ENCODE data around the gene GUCD1.
"Not testable (repeated sequence)": the region's sequence is repeated elsewhere in the genome, so short reads cannot be mapped to it uniquely, and the experiment has no call there.

The GUCD1 gene

DNA sequence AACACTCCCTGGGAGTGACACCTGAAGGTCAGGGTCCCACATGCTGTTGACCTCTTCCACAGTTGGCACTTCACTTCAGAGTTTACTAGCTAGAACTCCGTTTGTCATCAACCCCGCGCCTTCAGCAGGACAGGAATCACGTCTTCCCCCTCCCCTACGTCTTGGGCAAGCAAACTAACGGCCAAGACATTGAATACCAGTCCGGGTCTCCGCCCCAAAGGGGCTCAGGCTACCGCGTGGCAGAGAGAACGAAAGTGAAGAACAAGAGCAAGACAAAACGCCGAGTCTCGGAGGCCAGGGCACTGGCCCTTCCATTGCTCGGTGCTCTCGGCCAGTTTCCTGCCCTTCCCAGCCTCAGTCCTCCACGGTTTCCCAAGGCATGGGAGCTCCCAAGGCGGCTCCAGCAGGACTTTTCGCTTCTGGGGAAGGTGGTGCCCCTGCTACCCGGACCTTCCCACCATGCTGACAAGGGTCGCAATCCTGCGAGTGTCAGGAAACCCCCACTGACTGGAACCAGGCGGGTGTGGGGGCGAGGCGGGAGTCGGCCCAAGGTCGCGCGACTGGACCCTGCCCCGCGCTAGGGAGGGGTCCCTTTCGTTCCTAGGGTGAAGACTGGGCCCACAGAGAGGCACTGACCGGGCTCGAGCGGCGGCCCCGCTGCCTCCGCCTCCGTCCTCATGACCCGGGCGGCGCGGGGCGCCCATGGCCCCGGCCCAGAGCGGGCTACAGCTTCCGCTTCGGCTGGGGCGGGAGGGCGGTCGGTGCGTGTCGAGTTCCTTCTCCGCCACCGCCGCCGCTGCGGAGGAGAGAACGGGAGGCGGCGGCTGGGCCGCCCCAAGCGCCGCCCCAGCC is at the start of gene GUCD1:
TSS of gene GUCD1 (minus strand) at position 826 of the 852 bp plus-strand sequence. CDS start at position 679, 147 bp downstream.
- DNase-seq: peak; percentile 29

DNA sequence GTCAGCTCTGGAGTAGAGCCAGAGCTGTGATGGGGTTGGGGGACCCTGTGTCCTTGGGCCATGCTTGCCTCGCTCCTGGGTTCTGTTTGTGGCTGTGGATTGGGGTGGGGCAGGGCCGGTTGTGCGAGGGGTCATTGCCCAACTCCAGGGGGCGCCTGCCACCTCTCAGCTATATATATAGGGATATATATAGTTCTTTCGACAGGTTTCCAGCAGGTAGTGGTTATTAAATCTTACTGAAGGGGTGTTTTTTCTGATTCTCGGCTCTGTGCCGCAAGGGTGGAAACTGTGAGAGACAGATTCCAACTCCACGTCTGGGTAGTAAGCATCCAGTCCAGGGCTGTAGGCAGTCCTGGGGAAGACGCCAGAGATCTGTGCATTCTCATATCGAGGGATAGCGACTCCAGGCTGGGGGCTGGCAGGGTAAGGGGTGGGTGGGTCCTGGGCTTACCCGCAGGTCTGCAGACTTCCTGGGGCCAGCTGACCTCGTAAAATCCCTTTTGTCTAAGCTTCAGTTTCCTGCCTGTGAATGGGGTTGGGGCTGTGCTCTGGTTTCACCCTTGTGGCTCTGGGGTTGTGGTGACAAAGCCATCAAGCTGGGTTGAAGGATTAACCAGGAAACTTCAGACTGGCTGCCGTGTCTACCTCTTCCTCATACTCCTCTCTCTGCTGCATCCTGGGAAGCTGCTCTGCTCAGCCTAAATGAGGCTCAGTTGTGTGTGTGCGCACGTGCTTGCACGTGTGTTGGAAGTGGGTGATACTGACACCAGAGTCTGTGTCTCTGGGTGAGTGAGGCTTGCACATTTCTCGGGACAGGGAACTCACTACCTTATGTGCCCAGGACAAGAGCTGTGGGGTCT is 49.1 kb upstream of the GUCD1 start:
- not testable (repeated sequence) for DNase-seq

DNA sequence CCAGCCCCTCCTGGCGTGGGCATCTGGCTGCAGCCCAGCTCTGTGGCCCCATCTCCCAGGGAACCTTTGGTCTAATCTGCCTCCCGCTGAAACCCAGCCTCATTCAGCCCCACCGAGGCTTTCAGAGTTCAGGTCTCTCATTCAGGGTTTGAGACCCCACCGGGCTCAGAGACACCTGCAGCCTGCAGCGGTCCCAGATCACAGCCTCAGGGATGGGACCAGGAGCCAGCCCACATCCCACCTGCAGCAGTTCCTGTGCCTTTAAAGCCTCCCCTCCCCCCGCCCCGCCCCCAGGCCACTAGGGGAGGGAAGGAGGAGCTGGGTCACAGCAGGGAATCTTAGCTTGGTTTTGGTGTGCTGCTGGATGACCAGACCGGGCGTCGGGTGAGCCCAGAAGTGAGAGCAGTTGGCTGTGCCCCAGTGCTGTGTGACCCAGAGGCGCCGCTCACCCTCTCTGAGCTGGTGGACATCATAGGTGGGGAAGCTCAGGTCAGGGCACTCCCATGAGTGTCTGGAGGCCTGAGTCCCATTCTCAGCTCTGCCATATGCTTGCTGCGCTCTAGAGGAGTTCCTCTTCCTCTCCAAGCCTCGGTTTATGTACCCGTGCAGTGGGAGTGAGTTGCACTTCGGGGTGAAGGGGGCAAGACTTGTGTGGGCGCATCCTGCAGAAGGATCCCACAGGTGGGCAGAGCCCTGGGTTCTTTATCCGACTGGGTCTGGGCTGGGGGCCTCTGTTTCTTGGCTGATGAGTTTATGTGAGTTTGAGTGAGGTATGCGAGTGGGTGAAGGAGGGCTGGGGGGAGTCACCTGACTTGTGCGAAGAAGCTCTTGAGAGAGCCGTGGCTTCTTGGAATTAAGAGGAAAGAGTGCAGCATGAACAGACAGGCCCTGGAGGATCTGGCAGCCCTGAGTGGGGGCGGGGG is 48.2 kb upstream of the GUCD1 start, which contains the start of gene GGT1:
TSS of gene GGT1 (plus strand) at position 347 of the 923 bp plus-strand sequence. CDS start 7,889 bp downstream, outside the sequence.
- not testable (repeated sequence) for DNase-seq

DNA sequence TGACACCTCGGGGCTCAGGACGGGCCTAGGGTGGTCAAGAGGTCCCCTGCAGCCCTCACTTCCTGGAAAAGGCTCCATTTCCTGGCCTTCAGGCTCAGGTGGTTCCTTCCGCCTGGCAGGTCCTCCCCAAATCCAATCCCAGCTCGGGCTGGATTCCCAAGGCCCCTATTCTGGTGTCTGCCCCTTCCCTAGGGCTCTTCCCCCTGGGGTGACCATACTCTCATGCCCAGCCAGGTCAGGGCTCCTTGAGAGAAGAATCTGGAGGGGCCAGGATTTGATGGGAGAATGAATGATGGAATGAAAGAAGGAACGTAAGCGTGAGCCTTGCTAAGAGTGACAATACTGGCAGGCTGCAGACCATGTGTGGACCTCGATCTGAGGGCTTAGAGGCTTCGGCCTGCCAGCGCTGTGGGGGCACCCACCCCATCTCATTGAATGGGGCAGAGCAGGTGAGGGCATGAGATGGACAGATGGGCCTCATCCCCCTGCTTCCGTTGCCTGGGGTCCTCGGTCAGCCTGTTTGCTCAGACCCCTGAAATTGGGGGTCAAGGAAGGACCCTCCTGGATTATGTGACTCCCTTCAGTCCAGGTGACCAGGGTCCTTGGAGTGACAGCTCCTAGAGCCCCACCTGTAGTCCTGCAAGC is 47.3 kb upstream of the GUCD1 start:
- not testable (repeated sequence) for DNase-seq

DNA sequence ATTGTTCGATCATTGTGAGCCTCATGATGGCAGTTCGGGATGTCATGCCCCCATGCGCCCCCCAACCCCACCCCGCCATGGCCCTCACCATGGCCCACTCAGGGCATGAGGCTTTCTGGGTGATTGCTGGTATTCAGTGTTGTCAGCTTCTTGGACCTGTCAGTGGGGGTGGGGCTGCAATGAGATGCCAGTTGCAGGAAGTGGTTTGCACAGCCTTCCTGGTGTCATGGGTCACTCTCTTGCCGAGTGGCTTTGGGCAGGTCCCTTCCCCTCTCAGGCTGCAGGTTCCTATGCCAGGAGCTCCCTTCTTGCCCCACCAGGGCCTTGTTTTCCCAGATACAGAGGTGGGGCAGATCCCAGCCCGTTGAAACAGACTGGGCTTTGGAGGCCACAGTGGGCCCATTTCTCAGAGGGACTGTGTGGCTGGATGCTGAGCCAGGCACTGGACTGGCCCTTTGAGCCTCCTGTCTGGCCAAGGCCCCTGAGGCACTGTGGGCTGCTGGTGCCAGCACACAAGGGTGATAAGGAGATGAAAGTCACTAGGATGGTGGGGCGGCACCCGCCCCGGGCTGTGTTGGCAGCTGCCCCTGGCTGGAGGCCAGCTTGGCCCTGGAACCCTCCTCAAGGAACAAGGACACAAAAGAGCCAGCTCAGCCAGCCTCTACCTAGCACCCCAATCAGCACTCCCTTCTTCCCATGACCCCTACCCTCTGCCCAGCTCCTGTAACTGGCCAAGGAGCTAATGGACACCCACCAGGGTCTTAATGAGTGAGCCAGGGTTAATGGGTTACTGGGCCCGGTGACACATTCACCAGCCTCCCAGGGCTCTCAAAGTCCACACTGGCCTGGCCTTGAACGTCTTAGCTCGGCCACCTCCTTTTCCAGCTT is 46.5 kb upstream of the GUCD1 start:
- DNase-seq: no peak

DNA sequence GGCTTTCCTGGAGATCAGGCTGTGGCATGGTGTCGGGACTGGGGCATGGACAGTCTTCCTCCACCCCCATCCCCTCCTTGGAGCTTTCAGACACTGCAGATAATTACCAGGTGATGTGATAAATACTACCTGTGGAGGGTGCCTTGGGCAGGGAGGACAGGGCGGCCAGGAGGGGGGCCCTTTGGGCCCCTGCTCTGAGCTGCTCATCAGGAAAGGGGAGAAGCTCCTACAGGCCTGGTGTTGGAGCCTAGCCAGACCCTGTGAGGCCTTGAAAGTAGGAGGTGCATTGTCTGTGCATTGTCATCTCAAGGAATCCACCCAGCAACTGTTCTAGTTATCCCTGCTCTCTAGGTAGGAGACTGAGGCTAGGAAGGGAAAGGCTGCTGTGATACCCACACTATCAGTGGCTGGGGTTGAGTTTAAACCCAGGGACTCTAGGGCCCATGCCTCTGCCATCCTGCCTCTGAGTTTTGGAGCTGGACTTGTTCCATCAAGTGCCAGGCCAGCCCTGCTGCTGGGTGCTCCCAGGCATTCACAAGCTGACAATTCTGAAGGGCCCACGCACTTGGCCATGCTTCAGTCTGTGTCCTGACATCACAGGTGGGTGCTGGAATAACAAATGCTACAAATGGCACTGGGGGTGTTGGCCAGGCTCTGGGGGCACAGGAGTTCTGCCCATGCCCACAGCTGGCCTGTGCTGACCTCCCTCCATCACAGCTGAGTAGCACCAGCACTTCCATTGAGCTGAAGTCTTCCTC is 45.2 kb upstream of the GUCD1 start:
- not testable (repeated sequence) for DNase-seq

DNA sequence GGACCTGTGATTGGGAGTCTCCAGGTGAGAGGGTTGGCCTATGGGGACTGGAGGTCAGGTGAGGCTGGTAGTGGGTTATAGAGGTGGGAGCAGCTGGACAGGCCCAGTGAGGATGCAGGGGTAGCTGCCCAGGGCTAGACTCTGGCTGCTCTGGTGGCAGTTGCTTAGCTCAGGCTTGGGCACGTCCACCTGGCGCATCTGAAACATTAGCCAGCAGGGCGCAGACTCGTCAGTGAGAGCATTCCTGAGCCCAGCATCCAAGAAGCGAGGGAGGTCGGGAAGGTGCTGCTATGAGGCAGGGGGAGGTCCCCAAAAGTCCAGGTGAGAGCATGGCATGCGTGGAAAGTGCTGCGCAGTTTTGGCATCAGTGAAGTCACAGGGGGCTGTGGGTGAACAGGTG is 44.6 kb upstream of the GUCD1 start:
- no peak for DNase-seq

DNA sequence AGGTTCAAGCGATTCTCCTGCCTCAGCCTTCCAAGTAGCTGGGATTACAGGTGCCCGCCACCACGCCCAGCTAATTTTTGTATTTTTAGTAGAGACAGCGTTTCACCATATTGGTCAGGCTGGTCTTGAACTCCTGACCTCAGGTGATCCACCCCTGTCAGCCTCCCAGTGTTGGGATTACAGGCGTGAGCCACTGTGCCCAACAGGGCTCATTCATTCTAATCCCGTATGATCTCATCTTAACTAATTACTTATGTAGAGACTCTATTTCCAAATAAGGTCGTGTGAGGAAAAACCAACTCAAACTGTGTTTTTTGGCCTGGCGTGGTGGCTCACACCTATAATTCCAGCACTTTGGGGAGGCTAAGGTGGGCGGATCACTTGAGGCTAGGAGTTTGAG is 42.1 kb upstream of the GUCD1 start:
- DNase-seq: not testable (repeated sequence)

DNA sequence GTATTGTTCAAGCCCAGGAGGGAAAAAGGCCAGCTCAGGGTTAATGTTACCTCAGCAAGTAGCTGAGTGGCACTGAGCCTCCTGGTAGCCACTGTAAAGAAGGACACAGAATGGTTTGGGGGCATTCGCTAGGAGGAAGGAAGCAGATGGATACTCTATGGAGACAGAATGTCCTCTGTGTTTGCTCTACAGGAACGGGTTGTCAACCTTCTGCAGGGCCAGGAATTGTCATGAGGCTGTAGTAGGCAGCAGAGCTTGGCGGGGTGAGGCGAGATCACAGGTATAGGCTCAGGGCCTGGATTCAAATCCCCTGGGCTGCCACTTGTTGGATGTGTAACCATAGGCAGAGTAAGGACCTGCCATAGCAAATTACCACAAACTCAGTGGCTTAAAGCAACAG is 40.9 kb upstream of the GUCD1 start:
- DNase-seq: no peak

DNA sequence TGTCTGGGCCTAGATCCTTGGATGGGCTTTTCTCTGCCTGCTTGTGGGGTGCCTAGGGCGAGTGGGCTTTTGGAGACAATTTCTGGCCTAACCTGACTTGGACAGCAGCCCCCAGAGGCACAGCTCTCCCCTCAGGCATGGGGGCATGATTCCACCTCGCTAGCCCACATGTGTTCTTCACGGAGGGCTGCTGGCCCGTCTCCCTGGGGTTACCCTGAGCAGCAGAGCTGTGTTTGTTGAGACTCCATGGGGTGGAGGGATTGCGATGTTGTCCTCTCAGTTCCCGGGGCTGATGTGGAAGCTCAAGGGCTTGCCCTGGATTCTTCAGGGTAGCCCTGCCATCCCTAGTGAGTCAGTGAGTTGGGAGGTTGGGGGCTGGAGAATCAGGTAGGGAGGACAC is 40.3 kb upstream of the GUCD1 start:
- DNase-seq: no peak

DNA sequence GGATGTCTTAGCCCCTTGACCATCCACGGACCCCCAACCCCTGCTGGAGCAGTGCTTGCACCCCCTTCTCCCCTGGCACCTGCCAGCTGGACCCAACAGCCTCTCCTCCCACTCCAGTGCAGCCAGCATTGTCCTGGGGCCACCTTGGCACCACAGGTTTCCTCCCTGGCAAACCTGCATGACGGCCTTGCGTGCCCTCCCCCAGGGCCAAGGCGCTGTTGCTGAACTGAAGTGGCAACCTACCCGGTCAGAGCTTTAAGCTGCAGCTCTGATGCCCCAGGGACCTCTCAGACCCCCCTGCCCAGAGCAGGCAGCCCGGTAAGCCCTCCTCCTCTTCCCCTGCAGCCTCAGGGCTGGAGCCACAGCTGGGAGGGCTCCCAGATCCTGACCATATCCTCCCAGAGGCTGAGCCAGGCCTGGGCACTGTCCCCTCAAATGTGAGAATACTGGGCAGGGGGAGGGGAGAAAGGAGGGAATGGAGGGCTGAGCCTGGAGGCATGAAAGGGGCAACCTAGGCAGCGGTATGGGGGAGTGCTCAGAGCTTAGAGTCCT is 39.7 kb upstream of the GUCD1 start:
- no peak for DNase-seq

DNA sequence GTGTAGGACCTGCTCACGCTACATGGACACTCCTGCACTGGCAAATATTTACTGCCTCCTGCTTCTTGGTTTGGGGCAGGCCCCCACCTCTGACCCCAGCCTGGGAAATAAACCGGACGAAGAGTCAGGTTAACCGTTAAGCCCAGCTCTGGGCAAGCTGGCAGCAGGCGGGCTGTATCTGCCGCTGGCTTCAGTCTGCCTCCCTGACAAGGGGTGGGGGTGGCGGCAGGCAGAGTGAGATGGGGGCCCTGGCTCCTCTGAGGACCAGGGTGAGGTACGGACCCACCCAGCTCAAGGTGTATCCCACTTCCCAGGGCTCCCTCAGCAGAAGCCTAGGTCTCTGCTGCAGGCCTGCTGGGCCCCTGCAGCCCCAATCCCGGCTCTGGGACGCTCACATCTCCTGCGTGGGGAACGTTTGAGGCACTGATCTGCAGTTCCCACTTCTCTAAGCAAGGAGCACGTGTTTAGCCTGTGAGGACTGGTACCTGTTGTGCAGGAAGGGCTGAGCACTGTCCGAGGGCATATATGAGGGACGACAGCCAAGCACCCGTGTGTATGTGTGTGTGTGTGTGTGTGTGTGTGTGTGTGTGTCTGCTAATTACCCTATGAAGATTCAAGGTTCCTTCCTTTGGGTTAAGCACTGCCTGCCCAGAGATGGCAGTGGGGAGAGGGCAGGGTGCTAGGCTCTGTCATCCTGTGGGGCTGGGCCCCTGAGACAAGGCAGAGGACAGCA is 39.1 kb upstream of the GUCD1 start:
- DNase-seq: no peak

DNA sequence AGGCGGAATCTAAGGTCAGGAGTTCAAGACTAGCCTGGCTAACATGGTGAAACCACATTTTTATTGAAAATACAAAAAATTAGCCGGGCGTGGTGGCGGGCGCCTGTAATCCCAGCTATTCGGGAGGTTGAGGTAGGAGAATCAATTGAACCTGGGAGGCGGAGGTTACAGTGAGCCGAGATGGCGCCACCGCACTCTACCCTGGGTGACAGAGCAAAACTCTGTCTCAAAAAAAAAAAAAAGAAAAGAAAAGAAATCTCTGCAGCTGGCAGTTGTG is 38.6 kb upstream of the GUCD1 start:
- not testable (repeated sequence) for DNase-seq

DNA sequence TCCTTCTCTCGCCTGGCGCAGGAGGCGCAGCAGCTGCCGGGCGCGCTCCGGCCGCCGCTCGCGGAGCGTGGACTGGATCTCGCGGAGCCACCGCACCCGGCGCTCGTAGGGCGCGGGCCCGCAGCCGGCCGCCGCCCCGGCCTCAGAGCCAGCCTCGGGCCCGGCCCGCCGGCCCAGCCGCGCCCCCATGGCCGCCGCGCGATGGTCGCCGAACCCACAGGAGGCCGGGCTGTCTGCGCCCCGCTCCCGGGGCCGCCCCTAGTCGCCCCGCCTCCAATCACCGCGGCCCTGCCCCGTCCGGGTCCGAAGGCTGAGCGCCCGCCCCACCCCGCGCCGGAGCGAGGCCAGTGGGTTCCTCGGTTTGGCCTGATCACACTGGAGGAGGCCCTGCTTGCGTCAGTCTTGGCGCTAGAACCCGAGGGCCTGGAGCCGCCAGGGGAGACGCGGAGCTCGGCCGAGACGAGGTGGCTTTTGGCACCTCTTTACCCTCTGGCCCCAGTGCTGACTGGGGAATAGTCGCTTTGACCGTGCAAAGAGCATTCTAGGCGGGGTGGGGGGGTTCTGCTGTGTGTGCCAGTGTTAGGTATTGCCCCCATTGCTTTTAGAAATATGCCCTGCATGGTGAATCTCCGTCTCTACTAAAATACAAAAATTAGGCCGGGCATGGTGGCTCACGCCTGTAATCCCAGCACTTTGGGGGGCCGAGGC is 38.1 kb upstream of the GUCD1 start, which contains the start of gene LRRC75B:
TSS of gene LRRC75B (minus strand) at position 223 of the 708 bp plus-strand sequence. CDS start at position 189, 34 bp downstream.
- DNase-seq: peak; percentile 17

DNA sequence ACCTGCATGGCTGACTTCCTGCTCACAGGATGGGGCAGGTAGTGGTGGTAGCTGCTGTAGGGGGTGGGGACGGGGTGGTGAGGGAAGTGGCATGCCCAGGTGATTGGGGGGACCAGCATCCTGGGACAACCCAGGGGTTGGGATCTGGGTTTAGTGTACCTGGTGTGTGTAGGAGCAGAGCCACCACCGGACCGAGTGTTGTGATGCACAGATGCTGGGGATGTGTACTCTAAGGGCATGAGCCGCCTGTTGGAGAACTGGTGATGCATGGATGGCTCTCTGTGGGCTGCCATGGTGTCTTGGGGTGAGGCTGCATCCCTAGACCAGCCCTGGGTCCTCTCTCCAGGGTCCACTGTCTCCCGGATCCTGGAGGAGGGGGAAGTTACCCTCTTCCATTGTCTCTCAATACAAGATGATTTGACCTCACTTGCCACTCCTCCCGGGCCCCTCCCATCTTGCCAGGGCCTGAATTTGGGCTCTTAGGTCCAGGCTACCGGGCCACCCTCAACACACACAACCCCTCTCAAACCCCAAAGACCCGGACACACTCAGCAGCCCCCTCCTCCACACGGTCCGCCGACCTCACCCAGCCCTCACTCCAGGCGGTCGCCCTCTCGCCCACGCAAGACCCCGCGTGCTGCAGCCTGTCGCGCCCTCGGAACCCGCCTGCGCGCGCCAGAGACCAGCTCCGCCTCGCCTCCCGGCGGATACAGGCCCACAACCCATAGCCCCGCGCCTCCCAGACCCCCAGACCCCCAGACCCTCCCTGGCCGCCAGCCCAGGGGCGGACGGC is 37.3 kb upstream of the GUCD1 start:
- DNase-seq: no peak

DNA sequence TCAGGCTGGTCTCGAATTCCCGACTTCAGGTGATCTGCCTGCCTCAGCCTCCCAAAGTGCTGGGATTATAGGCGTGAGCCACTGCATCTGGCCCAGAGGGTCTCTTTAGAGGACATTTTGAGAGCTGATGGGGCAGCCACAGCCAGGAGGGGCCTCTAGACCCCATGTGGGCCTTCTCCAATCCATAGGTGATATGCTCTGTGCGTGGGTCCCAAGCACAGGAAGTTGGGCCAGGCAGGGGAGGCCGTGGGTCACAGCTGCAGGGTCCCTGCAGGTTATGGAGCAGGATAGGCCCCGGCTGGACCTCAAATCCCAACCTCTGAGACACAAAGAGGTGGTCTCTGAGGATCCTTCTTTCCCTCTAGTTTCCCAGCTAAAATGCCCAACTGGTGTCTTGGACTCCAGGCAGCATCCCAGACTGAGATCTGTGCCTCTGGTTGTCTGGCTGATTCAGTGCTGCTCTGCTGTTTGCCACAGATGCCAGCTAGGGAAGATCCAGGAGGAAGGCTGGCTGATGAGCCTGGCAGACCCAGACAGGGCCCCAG is 36.4 kb upstream of the GUCD1 start:
- no peak for DNase-seq

DNA sequence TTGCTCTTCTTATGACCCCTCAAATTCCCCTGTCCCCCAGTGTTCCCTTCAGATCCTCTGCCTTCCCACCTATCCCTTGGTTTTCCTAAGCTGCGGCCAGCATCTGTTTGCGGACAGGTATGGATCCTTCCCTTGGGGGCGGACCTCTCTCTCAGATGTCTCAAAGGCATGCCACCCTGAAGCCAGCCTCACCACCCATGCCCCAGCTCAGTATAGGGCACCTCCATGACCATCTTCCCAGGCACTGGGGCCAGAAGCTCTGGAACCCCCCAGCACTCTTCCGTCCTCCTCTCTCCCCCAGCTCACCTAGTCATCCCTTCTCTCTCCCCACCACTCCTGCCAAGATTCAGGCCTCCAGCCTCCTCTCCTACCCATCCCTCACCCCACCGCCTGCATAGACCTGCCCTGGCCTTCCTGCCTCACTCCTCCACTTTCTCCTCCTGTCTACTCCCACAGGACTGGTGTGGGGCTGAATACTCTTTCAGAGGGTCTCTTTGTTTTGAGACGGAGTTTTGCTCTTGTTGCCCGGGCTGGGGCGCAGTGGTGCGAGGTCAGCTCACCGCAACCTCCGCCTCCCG is 35.7 kb upstream of the GUCD1 start:
- no peak for DNase-seq
